HFFc6 (cell line): ENCODE results near the gene ERBB4. TPM values are rescaled to one million over a fixed set of nuclear protein-coding genes. Genes with fewer than 3 reads are reported as not detected.

Experiments
- DNase-seq: peaks from one replicate; pipeline ENCODE4 v3.0.0-alpha.2; 2018
- H3K27ac Mint-ChIP-seq: 2 replicates; pipeline ENCODE4 v1.8.0; 2020; ENCODE audit warnings: mild to moderate bottlenecking, mixed read lengths
- H3K27me3 Mint-ChIP-seq: 2 replicates; pipeline ENCODE4 v1.8.0; 2021; ENCODE audit warnings: mild to moderate bottlenecking, moderate library complexity, mixed read lengths; ENCODE audit not compliant: insufficient read depth
- H3K36me3 Mint-ChIP-seq: 2 replicates; pipeline ENCODE4 v1.8.0; 2021; ENCODE audit warnings: low read depth, mixed read lengths
- H3K4me1 Mint-ChIP-seq: 2 replicates; pipeline ENCODE4 v1.8.0; 2020; ENCODE audit warnings: low read depth, mixed read lengths
- H3K4me3 Mint-ChIP-seq: 2 replicates; pipeline ENCODE4 v1.8.0; 2020; ENCODE audit warnings: mild to moderate bottlenecking, moderate library complexity, mixed read lengths
- H3K9me3 Mint-ChIP-seq: 2 replicates; pipeline ENCODE4 v1.8.0; 2020; ENCODE audit warnings: mild to moderate bottlenecking, mixed read lengths
- total RNA-seq, 6 experiments: library from RNA; stranded (reverse); fragmentation: NEBNext Ultra II Directional; extraction: Animal tissue kit (Norgen Biotek cat#: 25700); gene quantifications; 2 replicates in 1 of 6; 3 replicates in 5 of 6; pipeline ENCODE4 v1.2.3, GENCODE V29; 2021
- TF ChIP-seq, protein P1 (sequence below): fragments of 200-600 bp; sonication (generic); IDR thresholded peaks from 2 replicates; pipeline ENCODE4 v1.5.0; 2021; ENCODE audit warnings: antibody characterized with exemption, mild to moderate bottlenecking

ERBB4 gene
- total RNA-seq, 6 experiments from 2014 or later = not detected

DNA sequence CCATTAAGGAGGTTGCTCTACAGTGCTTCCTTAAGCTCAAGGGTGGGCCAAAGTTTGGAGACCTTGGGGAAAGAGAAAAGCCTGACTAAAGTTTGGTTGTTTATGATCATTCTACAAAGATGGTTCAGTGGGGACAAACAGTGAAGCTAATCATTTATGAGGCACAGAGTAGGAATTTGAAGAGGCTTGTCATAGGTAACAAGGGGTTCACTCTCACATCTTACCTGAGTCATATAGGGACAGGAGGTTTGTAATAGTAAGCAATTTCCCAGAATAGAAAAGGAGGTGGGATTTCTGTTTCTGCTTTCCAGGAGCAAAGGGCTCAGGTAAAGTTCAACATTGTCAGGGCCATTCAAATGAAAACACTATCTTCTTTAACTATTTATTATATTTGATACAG, 1194.3 kb downstream of the ERBB4 start:
- TF ChIP-seq, protein P1, sequence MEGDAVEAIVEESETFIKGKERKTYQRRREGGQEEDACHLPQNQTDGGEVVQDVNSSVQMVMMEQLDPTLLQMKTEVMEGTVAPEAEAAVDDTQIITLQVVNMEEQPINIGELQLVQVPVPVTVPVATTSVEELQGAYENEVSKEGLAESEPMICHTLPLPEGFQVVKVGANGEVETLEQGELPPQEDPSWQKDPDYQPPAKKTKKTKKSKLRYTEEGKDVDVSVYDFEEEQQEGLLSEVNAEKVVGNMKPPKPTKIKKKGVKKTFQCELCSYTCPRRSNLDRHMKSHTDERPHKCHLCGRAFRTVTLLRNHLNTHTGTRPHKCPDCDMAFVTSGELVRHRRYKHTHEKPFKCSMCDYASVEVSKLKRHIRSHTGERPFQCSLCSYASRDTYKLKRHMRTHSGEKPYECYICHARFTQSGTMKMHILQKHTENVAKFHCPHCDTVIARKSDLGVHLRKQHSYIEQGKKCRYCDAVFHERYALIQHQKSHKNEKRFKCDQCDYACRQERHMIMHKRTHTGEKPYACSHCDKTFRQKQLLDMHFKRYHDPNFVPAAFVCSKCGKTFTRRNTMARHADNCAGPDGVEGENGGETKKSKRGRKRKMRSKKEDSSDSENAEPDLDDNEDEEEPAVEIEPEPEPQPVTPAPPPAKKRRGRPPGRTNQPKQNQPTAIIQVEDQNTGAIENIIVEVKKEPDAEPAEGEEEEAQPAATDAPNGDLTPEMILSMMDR = no peak
- Mint-ChIP-seq H3K4me1 (no peaks in the 10 kb centered on the region), H3K27me3 (no peaks in the 10 kb centered on the region), H3K4me3 (no peak overlapping the region), H3K36me3 (no peaks in the 10 kb centered on the region), H3K27ac (no peak overlapping the region), H3K9me3 (peaks cover 32% of the 10 kb centered on the region)
- DNase-seq = no peak

GRCh38 chr2:211333377-211333776, 1205.2 kb downstream of the ERBB4 start:
- peaks cover 32% of the 10 kb centered on the region for H3K9me3 Mint-ChIP-seq
- TF ChIP-seq, protein P1 = no peak
- no peak for DNase-seq
- H3K4me3 Mint-ChIP-seq = no peak overlapping the region
- H3K27ac Mint-ChIP-seq = no peak overlapping the region
- H3K4me1 Mint-ChIP-seq = no peaks in the 10 kb centered on the region
- no peaks in the 10 kb centered on the region; the same call in 1 of the 2 replicates for H3K27me3 Mint-ChIP-seq
- H3K36me3 Mint-ChIP-seq = no peaks in the 10 kb centered on the region

- peaks cover 30% of the 10 kb centered on the region for H3K9me3 Mint-ChIP-seq
- H3K4me3 Mint-ChIP-seq = no peak overlapping the region
- H3K27ac Mint-ChIP-seq = no peak overlapping the region
Measured at GRCh38 chr2:211331736-211332135, 1206.9 kb downstream of the ERBB4 start.

DNA sequence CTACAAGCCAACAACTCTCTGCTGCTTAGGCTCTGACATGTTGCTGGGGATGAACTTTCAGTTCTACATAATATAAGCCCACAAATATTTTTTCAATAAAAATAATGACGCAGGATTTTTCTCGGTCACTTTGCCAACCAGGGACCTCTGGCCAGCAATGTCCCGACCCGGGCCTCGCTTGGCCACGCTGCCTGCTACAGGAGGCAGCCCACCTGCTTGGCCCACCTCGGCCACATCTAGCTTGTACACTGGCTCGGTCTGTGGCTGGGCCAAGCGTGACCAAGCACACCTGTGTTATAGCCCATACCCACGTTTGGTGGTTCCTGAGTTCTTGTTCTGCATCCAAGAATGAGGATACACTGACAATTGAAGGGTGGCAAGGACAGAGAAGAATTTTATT, 1208.7 kb downstream of the ERBB4 start:
- H3K4me1 Mint-ChIP-seq = no peaks in the 10 kb centered on the region
- DNase-seq = no peak
- H3K27ac Mint-ChIP-seq = no peak overlapping the region
- no peaks in the 10 kb centered on the region; the same call in 1 of the 2 replicates for H3K27me3 Mint-ChIP-seq
- H3K9me3 Mint-ChIP-seq = peaks cover 29% of the 10 kb centered on the region
- H3K36me3 Mint-ChIP-seq = no peaks in the 10 kb centered on the region
- TF ChIP-seq, protein P1 = no peak
- H3K4me3 Mint-ChIP-seq = no peak overlapping the region

More at GRCh38 chr2:211331736-211332135, 1206.9 kb downstream of the ERBB4 start:
- Mint-ChIP-seq H3K36me3 (no peaks in the 10 kb centered on the region), H3K4me1 (no peaks in the 10 kb centered on the region), H3K27me3 (no peaks in the 10 kb centered on the region; the same call in 1 of the 2 replicates)
- TF ChIP-seq, protein P1 = no peak
- no peak for DNase-seq

- Mint-ChIP-seq H3K4me1 (no peaks in the 10 kb centered on the region), H3K36me3 (no peaks in the 10 kb centered on the region), H3K9me3 (peaks cover 34% of the 10 kb centered on the region), H3K27me3 (no peaks in the 10 kb centered on the region; the same call in 1 of the 2 replicates), H3K27ac (no peak overlapping the region), H3K4me3 (no peak overlapping the region)
- DNase-seq = no peak
- TF ChIP-seq, protein P1 = no peak
Measured at GRCh38 chr2:211329421-211329820, 1209.2 kb downstream of the ERBB4 start.

GRCh38 chr2:211328126-211328525, 1210.5 kb downstream of the ERBB4 start:
- Mint-ChIP-seq H3K27me3 (no peaks in the 10 kb centered on the region; the same call in 1 of the 2 replicates), H3K27ac (no peak overlapping the region), H3K4me1 (no peaks in the 10 kb centered on the region), H3K36me3 (no peaks in the 10 kb centered on the region), H3K9me3 (peaks cover 44% of the 10 kb centered on the region), H3K4me3 (no peak overlapping the region)
- no peak for DNase-seq
- TF ChIP-seq, protein P1 = no peak
